PFSK-1 (cell line): ENCODE data around the gene KRT78.

Experiments
- FOXP2 ChIP-seq: optimal IDR thresholded peaks from 2 replicates; pipeline ENCODE3; 2011; ENCODE audit warnings: borderline replicate concordance, control low read depth, inconsistent platforms; ENCODE audit not compliant: insufficient read depth; ENCODE audit errors: extremely low read length, extremely low read depth
- POLR2AphosphoS5 ChIP-seq: IDR thresholded peaks from 2 replicates; pipeline ENCODE4 v1.6.1; 2012; ENCODE audit warnings: low read depth, mild to moderate bottlenecking, control low read depth, low read length, moderate library complexity
- SIN3A ChIP-seq: IDR thresholded peaks from 2 replicates; pipeline ENCODE4 v1.6.1; 2012; ENCODE audit warnings: mild to moderate bottlenecking, low read length, moderate library complexity, borderline replicate concordance; ENCODE audit not compliant: insufficient read depth
- TAF1 ChIP-seq: IDR thresholded peaks from 2 replicates; pipeline ENCODE4 v1.6.1; 2012; ENCODE audit warnings: low read length, control low read depth, borderline replicate concordance; ENCODE audit not compliant: insufficient read depth
- TF ChIP-seq, protein P1 (sequence below), 2 experiments: IDR thresholded peaks; 2 replicates each; pipeline versions ENCODE4 v1.6.1 to v1.8.0; 2011 to 2012; ENCODE audit warnings: low read depth in 2 of 2, low read length in 2 of 2, control low read depth in 1 of 2, inconsistent platforms in 1 of 2, mild to moderate bottlenecking in 1 of 2, moderate library complexity in 1 of 2; ENCODE audit not compliant: insufficient read depth in 1 of 2

Gene KRT78

DNA sequence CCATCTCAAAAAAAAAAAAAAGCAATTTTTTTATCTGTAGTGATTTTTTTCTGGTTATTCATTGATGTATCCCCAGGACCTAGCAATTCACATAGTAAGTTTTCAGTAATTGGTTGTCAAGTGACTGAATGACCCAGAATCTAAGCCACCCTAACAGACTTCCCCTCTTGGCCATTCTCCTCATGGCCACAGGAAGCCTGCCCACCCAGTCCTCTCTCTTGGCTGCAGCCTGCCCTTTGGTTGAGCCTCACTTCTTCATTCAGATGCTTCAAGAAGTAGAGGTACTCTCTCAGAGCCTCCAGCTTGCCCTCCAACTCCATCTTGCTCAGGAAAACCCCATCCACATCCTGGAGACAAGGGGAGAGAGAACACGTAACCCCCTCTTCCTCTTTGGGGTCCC, 2.8 kb downstream of the KRT78 start:
- TF ChIP-seq POLR2AphosphoS5, result no peak
- TF ChIP-seq, protein P1, sequence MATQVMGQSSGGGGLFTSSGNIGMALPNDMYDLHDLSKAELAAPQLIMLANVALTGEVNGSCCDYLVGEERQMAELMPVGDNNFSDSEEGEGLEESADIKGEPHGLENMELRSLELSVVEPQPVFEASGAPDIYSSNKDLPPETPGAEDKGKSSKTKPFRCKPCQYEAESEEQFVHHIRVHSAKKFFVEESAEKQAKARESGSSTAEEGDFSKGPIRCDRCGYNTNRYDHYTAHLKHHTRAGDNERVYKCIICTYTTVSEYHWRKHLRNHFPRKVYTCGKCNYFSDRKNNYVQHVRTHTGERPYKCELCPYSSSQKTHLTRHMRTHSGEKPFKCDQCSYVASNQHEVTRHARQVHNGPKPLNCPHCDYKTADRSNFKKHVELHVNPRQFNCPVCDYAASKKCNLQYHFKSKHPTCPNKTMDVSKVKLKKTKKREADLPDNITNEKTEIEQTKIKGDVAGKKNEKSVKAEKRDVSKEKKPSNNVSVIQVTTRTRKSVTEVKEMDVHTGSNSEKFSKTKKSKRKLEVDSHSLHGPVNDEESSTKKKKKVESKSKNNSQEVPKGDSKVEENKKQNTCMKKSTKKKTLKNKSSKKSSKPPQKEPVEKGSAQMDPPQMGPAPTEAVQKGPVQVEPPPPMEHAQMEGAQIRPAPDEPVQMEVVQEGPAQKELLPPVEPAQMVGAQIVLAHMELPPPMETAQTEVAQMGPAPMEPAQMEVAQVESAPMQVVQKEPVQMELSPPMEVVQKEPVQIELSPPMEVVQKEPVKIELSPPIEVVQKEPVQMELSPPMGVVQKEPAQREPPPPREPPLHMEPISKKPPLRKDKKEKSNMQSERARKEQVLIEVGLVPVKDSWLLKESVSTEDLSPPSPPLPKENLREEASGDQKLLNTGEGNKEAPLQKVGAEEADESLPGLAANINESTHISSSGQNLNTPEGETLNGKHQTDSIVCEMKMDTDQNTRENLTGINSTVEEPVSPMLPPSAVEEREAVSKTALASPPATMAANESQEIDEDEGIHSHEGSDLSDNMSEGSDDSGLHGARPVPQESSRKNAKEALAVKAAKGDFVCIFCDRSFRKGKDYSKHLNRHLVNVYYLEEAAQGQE (IDR thresholded peaks at IDR 0.05; ENCODE audit: insufficient read depth in 1 of 2, low read depth in 2 of 2, low read length in 2 of 2), result no peak
- no peak for TF ChIP-seq FOXP2
- no peak for TF ChIP-seq SIN3A
- TF ChIP-seq TAF1, result no peak

DNA sequence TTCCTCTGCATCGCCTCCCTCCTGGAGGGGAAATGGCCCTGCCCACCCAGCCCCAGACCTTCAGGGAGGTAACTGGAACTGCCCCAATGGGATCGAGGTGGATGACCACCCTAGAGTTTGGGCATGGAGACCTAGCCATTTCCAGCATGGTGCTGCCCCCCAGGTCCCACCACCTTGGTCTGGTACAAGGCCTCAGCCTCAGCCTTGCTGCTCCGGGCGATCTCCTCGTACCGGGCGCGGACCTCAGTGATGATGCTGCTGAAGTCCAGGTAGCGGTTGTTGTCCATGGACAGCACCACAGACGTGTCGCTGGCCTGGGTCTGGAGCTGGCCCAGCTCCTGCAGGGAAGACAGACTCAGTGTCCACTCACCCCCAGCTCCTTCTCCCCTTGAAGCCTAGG, 4.4 kb downstream of the KRT78 start:
- TF ChIP-seq, protein P1 (IDR thresholded peaks at IDR 0.05; ENCODE audit: insufficient read depth in 1 of 2, low read depth in 2 of 2, low read length in 2 of 2), result no peak
- TF ChIP-seq POLR2AphosphoS5 (no peak), SIN3A (no peak), FOXP2 (no peak), TAF1 (no peak)

DNA sequence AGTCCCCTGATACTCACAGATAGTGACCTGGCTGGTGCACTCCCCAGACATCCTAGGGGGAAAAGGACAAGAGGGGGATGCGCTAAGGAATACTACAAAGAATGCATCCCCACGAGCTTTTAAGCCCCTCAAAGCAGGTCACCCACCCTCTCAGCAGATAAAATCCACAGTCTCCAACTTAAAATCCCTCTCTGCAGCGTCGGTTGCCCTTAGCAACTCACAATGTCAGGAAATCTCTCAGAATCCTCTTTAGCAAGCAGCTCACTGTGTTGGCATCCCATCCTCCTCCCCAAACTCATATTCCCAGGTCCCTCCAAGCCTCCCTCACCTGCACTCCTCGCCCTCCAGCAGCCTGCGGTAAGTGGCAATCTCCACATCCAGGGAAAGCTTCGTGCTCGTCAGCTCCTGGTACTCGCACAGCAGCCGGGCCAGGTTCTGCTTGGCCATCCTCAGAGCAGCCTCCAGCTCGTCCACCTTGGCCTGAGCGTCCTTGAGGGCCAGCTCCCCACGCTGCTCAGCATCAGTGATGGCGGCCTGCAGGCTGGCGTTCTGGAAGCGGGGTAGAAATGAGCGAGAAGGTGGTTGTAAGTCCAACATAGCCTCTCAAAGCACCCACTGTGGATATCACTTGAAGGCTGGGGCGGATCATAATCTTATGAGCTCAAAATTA, 9.2 kb downstream of the KRT78 start:
- TF ChIP-seq, protein P1 (IDR thresholded peaks at IDR 0.05; ENCODE audit: insufficient read depth in 1 of 2, low read depth in 2 of 2, low read length in 2 of 2), result no peak
- TF ChIP-seq TAF1 (no peak), SIN3A (no peak), POLR2AphosphoS5 (no peak), FOXP2 (no peak)

DNA sequence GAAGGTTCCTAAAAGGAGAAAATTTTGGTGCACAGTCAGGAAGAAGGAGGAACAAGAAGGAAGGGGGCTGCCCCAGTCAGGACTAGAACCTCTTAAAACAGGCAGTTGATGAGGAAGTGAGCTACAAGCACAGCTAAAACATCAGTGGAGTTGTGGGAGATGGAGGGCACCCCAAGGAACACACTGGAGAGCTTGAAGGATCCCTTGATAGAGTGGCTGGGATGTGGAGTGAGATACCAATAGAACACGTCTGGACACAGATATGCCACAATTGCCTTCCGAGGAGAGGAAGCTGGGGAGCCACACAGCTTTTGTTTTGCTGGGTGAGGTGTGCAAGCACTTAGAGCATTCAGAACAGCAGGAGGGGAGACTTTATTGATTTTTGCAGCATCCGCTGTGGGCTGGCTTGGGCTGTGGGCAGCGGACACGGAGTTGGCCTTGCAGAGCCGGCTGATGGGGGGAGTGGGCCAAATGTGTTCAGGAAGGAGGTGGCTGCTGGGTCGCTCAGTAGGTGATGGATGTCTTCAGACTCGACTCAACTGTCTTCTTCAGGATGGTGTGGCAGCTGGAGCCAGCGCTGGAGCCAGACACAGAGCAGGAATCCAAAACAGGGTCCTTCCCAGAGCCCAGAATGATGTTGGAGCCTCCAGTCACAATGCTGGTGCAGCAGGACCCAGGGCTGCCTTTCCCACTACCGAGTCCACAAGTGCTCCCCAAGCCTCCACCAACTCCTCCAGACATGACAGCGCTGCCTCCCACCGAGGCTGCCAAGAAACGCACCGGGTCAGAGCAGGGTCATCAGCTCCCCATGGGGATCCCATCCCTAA, 10.0 kb downstream of the KRT78 start:
- TF ChIP-seq SIN3A (no peak), FOXP2 (no peak), POLR2AphosphoS5 (no peak), TAF1 (no peak)
- TF ChIP-seq, protein P1 (IDR thresholded peaks at IDR 0.05; ENCODE audit: insufficient read depth in 1 of 2, low read depth in 2 of 2, low read length in 2 of 2), result no peak
